Loucy (cell line): ENCODE data around the gene IFT122.

Experiments
- H2AFZ ChIP-seq: fragments of 200-600 bp; sonication (generic); 2 replicates; pipeline ENCODE4 v1.6.0; 2016; ENCODE audit warnings: antibody characterized with exemption, mild to moderate bottlenecking, low read length, moderate library complexity
- H3F3A ChIP-seq: fragments of 200-600 bp; 2 replicates; pipeline ENCODE4 v1.6.0; 2016; ENCODE audit warnings: antibody characterized with exemption, low read depth, mild to moderate bottlenecking
- H3K27me3 ChIP-seq: fragments of 200-600 bp; sonication (generic); 2 replicates; pipeline ENCODE4 v1.6.1; 2014; ENCODE audit warnings: low read length, mild to moderate bottlenecking; ENCODE audit not compliant: insufficient read depth, poor library complexity, severe bottlenecking
- H3K36me3 ChIP-seq: fragments of 200-600 bp; sonication (generic); 2 replicates; pipeline ENCODE4 v1.6.1; 2016; ENCODE audit warnings: low read length; ENCODE audit not compliant: insufficient read depth
- H3K4me1 ChIP-seq: fragments of 200-600 bp; sonication (generic); 2 replicates; pipeline ENCODE4 v1.5.1; 2014; ENCODE audit warnings: low read length, mild to moderate bottlenecking; ENCODE audit not compliant: insufficient read depth, poor library complexity, severe bottlenecking
- H3K4me2 ChIP-seq: fragments of 200-600 bp; sonication (generic); 2 replicates; pipeline ENCODE4 v1.6.0; 2014; ENCODE audit warnings: antibody characterized with exemption, low read length, low read depth, mild to moderate bottlenecking; ENCODE audit not compliant: poor library complexity, severe bottlenecking
- H3K4me3 ChIP-seq: fragments of 200-600 bp; sonication (generic); 2 replicates; pipeline ENCODE4 v1.5.1; 2014; ENCODE audit warnings: low read length, mild to moderate bottlenecking, mixed read lengths; ENCODE audit not compliant: poor library complexity, severe bottlenecking
- H3K79me2 ChIP-seq: fragments of 200-600 bp; sonication (generic); 2 replicates; pipeline ENCODE4 v1.6.1; 2014; ENCODE audit warnings: low read length; ENCODE audit not compliant: insufficient read depth
- H3K9ac ChIP-seq: fragments of 200-600 bp; sonication (generic); 2 replicates; pipeline ENCODE4 v1.6.0; 2014; ENCODE audit warnings: mild to moderate bottlenecking, low read depth, low read length, moderate library complexity; ENCODE audit not compliant: poor library complexity, severe bottlenecking
- H3K9me2 ChIP-seq: fragments of 200-600 bp; sonication (generic); replicated peaks from 2 replicates; pipeline ENCODE4 v1.6.1; 2016; ENCODE audit warnings: low read depth, low read length, mixed read lengths
- H3K9me3 ChIP-seq: fragments of 200-600 bp; sonication (generic); 2 replicates; pipeline ENCODE4 v1.6.1; 2014; ENCODE audit warnings: mild to moderate bottlenecking, antibody characterized with exemption, low read length, low read depth; ENCODE audit not compliant: insufficient read depth
- H4K20me1 ChIP-seq: fragments of 200-600 bp; sonication (generic); 2 replicates; pipeline ENCODE4 v1.6.0; 2014; ENCODE audit warnings: antibody characterized with exemption, low read length, mild to moderate bottlenecking; ENCODE audit not compliant: insufficient read depth, poor library complexity, severe bottlenecking
- CTCF ChIP-seq: fragments of 200-600 bp; sonication (generic); conservative IDR thresholded peaks from 2 replicates; pipeline ENCODE4 v1.5.1; 2014; ENCODE audit warnings: mild to moderate bottlenecking, antibody characterized with exemption, low read length
- EZH2phosphoT487 ChIP-seq: fragments of 200-600 bp; IDR thresholded peaks from 2 replicates; pipeline ENCODE4 v1.6.1; 2018; ENCODE audit warnings: antibody characterized with exemption, mild to moderate bottlenecking, moderate library complexity, borderline replicate concordance

IFT122 gene

GRCh38 chr3:129448186-129448895 is 8.3 kb downstream of the IFT122 start:
- Histone ChIP-seq H2AFZ (no peak overlapping the region), H3K9ac (no peak overlapping the region), H3K4me1 (peaks cover 9% of the 10 kb centered on the region), H3K79me2 (peaks cover under 1% of the 10 kb centered on the region; the same call in 1 of the 2 replicates), H3K27me3 (no peaks in the 10 kb centered on the region), H3K9me3 (no peaks in the 10 kb centered on the region), H3K36me3 (no peaks in the 10 kb centered on the region), H3F3A (no peaks in the 10 kb centered on the region), H4K20me1 (no peaks in the 10 kb centered on the region), H3K4me3 (no peak overlapping the region), H3K9me2 (no peaks in the 10 kb centered on the region), H3K4me2 (no peak overlapping the region)
- TF ChIP-seq EZH2phosphoT487, result no peak

DNA sequence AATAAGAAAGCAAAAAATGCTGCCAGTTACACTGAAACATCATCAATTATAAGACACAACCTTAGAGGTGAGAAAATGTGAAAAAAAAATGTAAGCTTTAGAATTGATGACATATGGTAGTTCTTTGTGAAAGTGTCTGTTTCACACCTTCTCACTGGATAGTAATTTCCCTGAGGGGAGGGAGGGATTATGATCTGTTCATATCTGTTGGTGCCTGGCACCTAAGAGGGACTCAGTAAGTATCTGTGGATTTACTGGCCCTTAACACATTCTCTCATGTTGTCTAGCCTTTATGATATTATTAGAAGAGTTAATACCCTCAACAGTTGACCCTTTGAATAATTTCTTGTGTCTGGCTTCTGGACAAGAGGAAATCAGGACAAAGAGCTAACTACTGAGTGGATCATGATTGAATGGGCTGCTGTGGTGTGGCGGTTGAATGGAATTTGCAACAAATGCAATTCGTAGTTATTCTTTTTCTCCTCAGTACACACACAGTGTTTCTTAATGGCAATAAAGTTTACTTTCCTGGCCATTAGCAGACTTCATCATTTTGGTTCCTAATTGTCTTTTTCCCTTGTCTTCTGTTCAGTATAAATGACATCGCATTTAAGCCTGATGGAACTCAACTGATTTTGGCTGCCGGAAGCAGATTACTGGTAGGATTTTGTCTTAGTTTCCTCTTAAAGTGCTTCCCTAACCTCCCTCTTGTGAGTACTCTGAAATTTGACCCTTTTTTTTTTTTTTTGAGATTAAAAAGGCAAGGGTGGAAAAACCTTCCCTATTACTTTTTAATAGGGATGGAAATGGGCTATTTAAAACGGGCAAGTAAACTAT is 9.5 kb downstream of the IFT122 start:
- TF ChIP-seq CTCF (no peak), EZH2phosphoT487 (no peak)

DNA sequence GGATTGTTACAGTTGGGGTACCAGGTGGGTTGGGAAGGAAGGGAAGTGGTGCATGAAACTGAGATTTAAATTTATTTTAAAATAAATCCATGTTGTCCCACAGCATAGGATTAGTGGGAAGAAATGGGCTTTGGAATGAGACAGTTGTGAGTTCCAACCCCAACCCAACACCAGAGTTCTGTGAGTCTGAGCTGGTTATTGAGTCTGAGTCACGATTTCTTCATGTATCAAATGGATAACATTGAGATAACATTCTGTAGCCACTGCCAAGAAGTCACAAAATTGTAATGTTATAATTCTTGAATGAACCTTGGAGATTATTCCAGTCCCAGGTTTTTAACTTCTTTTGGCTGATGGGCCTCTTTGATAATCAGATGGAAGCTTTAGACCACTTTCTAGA is 13.7 kb downstream of the IFT122 start:
- H3K36me3 ChIP-seq, result peaks cover 7% of the 10 kb centered on the region; the same call in 1 of the 2 replicates
- H3K4me1 ChIP-seq, result no peaks in the 10 kb centered on the region
- TF ChIP-seq EZH2phosphoT487 (no peak), CTCF (no peak)
- no peaks in the 10 kb centered on the region for H3K9me3 ChIP-seq
- H2AFZ ChIP-seq, result no peak overlapping the region
- no peak overlapping the region for H3K9ac ChIP-seq
- no peaks in the 10 kb centered on the region for H3K27me3 ChIP-seq
- no peaks in the 10 kb centered on the region for H3K9me2 ChIP-seq
- no peak overlapping the region for H3K4me3 ChIP-seq
- no peaks in the 10 kb centered on the region for H4K20me1 ChIP-seq
- no peaks in the 10 kb centered on the region for H3F3A ChIP-seq
- no peak overlapping the region for H3K4me2 ChIP-seq
- H3K79me2 ChIP-seq, result no peaks in the 10 kb centered on the region

More for the DNA sequence above, 9.5 kb downstream of the IFT122 start:
- H3K4me2 ChIP-seq, result no peak overlapping the region
- no peaks in the 10 kb centered on the region for H3K36me3 ChIP-seq
- H3F3A ChIP-seq, result no peaks in the 10 kb centered on the region
- no peaks in the 10 kb centered on the region for H3K9me2 ChIP-seq
- H3K4me3 ChIP-seq, result no peak overlapping the region
- no peak overlapping the region for H3K9ac ChIP-seq
- no peaks in the 10 kb centered on the region for H3K79me2 ChIP-seq
- H4K20me1 ChIP-seq, result no peaks in the 10 kb centered on the region
- H3K9me3 ChIP-seq, result no peaks in the 10 kb centered on the region
- no peaks in the 10 kb centered on the region for H3K27me3 ChIP-seq
- H2AFZ ChIP-seq, result no peak overlapping the region
- no peaks in the 10 kb centered on the region for H3K4me1 ChIP-seq
